K562 (cell line): ENCODE data around the gene HYPK. TPM values are rescaled to one million over a fixed set of nuclear protein-coding genes. Genes with fewer than 3 reads are reported as not detected.
A peak's percentile ranks its signal among the peaks of the same experiment; 100 is the strongest.

Experiments used
- ASH1L ChIP-seq: fragments of 450-650 bp; IDR thresholded peaks from 2 replicates; pipeline ENCODE4 v1.6.1; 2018; ENCODE audit warnings: borderline replicate concordance, mild to moderate bottlenecking, low read depth; ENCODE audit not compliant: partially characterized antibody
- CBX1 ChIP-seq: sonication (generic); IDR thresholded peaks from 2 replicates; pipeline ENCODE4 v1.6.1; 2016; ENCODE audit warnings: antibody characterized with exemption, low read depth, mild to moderate bottlenecking
- DNMT1 ChIP-seq: fragments of 450-650 bp; IDR thresholded peaks from 2 replicates; pipeline ENCODE4 v1.6.1; 2016; ENCODE audit warnings: antibody characterized with exemption, mild to moderate bottlenecking
- ELF2 ChIP-seq: fragments of 250-450 bp; sonication (Bioruptor Pico); IDR thresholded peaks from 2 replicates; pipeline ENCODE4 v1.5.0; 2021; ENCODE audit warnings: mild to moderate bottlenecking
- GABPA ChIP-seq: fragments of 200-800 bp; sonication (Bioruptor generic); conservative IDR thresholded peaks from 2 replicates; pipeline ENCODE4 v1.6.1; 2016; ENCODE audit warnings: low read depth, missing genetic modification characterization, missing compliant biosample characterization
- HMG20B ChIP-seq: fragments of 250-450 bp; sonication (Bioruptor Pico); IDR thresholded peaks from 2 replicates; pipeline ENCODE4 v1.5.0; 2021; ENCODE audit warnings: mild to moderate bottlenecking
- MAFG ChIP-seq: fragments of 450-650 bp; conservative IDR thresholded peaks from 2 replicates; pipeline ENCODE4 v1.6.1; 2016; ENCODE audit warnings: missing genetic modification characterization, missing compliant biosample characterization
- NBN ChIP-seq: fragments of 450-650 bp; IDR thresholded peaks from 2 replicates; pipeline ENCODE4 v1.6.1; 2016; ENCODE audit warnings: low read depth, mild to moderate bottlenecking
- PHF8 ChIP-seq: fragments of 200-600 bp; sonication (generic); IDR thresholded peaks from 2 replicates; pipeline ENCODE4 v1.6.1; 2012; ENCODE audit warnings: mixed run types, mild to moderate bottlenecking, inconsistent platforms, low read length, moderate library complexity, borderline replicate concordance
- POLR2H ChIP-seq: IDR thresholded peaks from 2 replicates; pipeline ENCODE4 v1.6.1; 2016; ENCODE audit warnings: missing genetic modification characterization, low read depth, mild to moderate bottlenecking, control low read depth, missing compliant biosample characterization, moderate library complexity
- RNF2 ChIP-seq: sonication (generic); IDR thresholded peaks from 2 replicates; pipeline ENCODE4 v1.6.1; 2016
- TAF1 ChIP-seq: IDR thresholded peaks from 2 replicates; pipeline ENCODE4 v1.6.1; 2011; ENCODE audit warnings: mild to moderate bottlenecking, low read length, moderate library complexity; ENCODE audit not compliant: insufficient read depth, control insufficient read depth, severe bottlenecking; ENCODE audit errors: extremely low read depth
- TARDBP ChIP-seq: fragments of 450-650 bp; IDR thresholded peaks from 2 replicates; pipeline ENCODE4 v1.6.1; 2016
- TBP ChIP-seq: optimal IDR thresholded peaks from 2 replicates; pipeline ENCODE3; 2011; ENCODE audit warnings: low read depth, low read length, improper control_type of control experiment
- TOE1 ChIP-seq, 2 experiments: fragments of 450-650 bp in 1 of 2; sonication (generic) in 1 of 2; formaldehyde crosslinking in 1 of 2; IDR thresholded peaks; 2 replicates each; pipeline versions ENCODE4 v1.7.1 to v1.8.0; 2016 to 2022; ENCODE audit warnings: borderline replicate concordance in 2 of 2, mild to moderate bottlenecking in 2 of 2, antibody characterized with exemption in 1 of 2, inconsistent platforms in 1 of 2, low read depth in 1 of 2, missing genetic modification reagents in 1 of 2, moderate library complexity in 1 of 2
- XRCC5 ChIP-seq: fragments of 200-400 bp; formaldehyde crosslinking; IDR thresholded peaks from 2 replicates; pipeline ENCODE4 v1.6.1; 2017; ENCODE audit warnings: low read depth, mild to moderate bottlenecking, low read length
- ZBTB7A ChIP-seq: IDR thresholded peaks from 2 replicates; pipeline ENCODE4 v1.6.1; 2011; ENCODE audit warnings: low read depth, mild to moderate bottlenecking, low read length, moderate library complexity, borderline replicate concordance; ENCODE audit not compliant: control insufficient read depth
- ZNF197 ChIP-seq: fragments of 200-800 bp; sonication (Bioruptor generic); IDR thresholded peaks from 2 replicates; pipeline ENCODE4 v1.6.1; 2016; ENCODE audit warnings: low read depth, missing genetic modification characterization, missing compliant biosample characterization
- ZNF263 ChIP-seq: sonication (generic); formaldehyde crosslinking; IDR thresholded peaks from 2 replicates; pipeline ENCODE4 v1.8.0; 2022; ENCODE audit warnings: mild to moderate bottlenecking, missing genetic modification reagents, borderline replicate concordance
- ZNF316 ChIP-seq: fragments of 450-650 bp; IDR thresholded peaks from 2 replicates; pipeline ENCODE4 v1.6.1; 2016
- polyA plus RNA-seq, 8 experiments: library from polyadenylated mRNA; depleted of rRNA in 4 of 8; stranded (reverse) in 5 of 8; unstranded in 3 of 8; fragments of >200 nt; fragmentation: Nextera tagmentation in 2 of 8; fragmentation: Illumina TruSeq in 1 of 8; extraction: Ambion mirVana in 2 of 8; extraction: Trizol in 1 of 8; gene quantifications; 2 replicates each; pipeline versions ENCODE4 v1.2.1 to v1.2.3, GENCODE V29; 2011 to 2014; ENCODE audit warnings: inconsistent platforms in 1 of 8, missing spikeins in 1 of 8
- total RNA-seq, 7 experiments: library from RNA; depleted of rRNA in 6 of 7; stranded (reverse); fragments of >200 nt in 6 of 7; fragmentation: Illumina TruSeq in 2 of 7; extraction: Trizol in 2 of 7; gene quantifications; 2 replicates each; pipeline versions ENCODE4 v1.2.1 to v1.2.3, GENCODE V29; 2011 to 2021; ENCODE audit warnings: low replicate concordance in 1 of 7
- TF ChIP-seq, protein P1 (sequence below), 2 experiments: fragments of 450-650 bp in 1 of 2; sonication (generic) in 1 of 2; formaldehyde crosslinking in 1 of 2; IDR thresholded peaks in 1 of 2; conservative IDR thresholded peaks in 1 of 2; 2 replicates each; pipeline versions ENCODE4 v1.6.1 to v1.8.1; 2016 to 2023; ENCODE audit warnings: mild to moderate bottlenecking in 2 of 2, moderate library complexity in 2 of 2, inconsistent platforms in 1 of 2, missing genetic modification reagents in 1 of 2
- TF ChIP-seq, protein P2 (sequence below): sonication (generic); formaldehyde crosslinking; IDR thresholded peaks from 2 replicates; pipeline ENCODE4 v1.8.0; 2022; ENCODE audit warnings: mild to moderate bottlenecking, missing genetic modification reagents
- TF ChIP-seq, protein P3 (sequence below): sonication (generic); IDR thresholded peaks from 2 replicates; pipeline ENCODE4 v1.6.1; 2016
- TF ChIP-seq, protein P4 (sequence below): fragments of 250-450 bp; sonication (Bioruptor Pico); IDR thresholded peaks from 2 replicates; pipeline ENCODE4 v1.8.0; 2022; ENCODE audit warnings: moderate library complexity, mild to moderate bottlenecking, inconsistent platforms

Gene HYPK
- total and polyA plus RNA-seq, 9 of the 15 experiments (the other 6 are each of a cell fraction or from before 2014, with no cell fraction given): 7.2 to 28.0 (median 21.1) TPM

DNA sequence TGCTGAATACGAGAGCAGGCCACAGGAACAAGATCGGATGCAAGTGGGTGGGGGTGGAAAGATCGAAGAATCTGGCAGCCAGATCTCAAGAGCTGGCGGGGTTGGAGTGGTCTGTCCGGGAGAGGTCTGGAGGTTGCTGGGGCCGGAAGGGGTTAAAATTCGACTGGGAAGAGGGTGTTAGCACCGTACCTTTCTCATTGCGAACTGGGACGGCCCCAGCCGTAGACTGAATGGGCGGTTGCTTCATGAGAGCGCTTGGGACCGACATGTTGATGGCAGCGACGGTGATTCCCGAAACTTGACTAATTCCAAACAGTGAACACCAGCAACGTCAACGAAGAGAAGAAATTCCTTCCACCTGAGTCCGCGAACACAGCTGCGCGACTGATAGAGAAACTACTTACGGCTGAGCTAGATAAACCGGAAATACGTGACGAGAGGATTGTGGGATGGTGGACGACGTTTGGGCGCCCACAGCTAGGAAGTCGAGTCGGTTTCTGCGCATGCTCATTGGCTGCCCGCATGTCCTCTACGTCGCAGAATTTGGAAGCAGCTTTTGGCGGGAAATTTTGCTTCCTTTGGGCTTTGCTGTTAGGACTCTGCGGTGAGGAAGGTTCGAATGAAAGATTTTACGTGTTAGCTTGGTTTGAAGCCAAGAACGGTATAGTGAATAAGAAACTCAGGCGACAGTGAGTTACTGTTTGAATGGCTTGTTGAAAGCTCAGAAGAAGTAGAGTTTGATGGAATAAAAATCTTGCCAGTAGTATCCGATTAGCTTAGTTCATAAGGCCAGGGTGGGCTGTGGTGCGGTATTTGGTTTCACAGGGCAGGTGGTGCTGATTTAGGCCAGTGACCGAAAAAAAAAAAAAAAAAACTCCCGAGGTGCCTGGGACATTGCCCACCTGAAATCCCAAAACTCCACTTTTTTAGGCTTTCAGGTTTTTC lies 24.2 kb downstream of the HYPK start, which contains the start of gene MFAP1 (continued):
- TF ChIP-seq, protein P1, sequence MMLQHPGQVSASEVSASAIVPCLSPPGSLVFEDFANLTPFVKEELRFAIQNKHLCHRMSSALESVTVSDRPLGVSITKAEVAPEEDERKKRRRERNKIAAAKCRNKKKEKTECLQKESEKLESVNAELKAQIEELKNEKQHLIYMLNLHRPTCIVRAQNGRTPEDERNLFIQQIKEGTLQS (IDR thresholded peaks at IDR 0.05): no peak
- TF ChIP-seq, protein P1 (CRISPR knock-in tag; conservative IDR thresholded peaks at IDR 0.05): peak; percentile 67; the same call in 1 of the 2 replicates
- TF ChIP-seq GABPA (tag) (peak; percentile 95), TBP (peak; percentile 94), TAF1 (peak; percentile 94), MAFG (0 out of 2 replicates have a peak, but pooled peaks have one; percentile 4), TOE1 (IDR thresholded peaks at IDR 0.05; ENCODE audit: borderline replicate concordance) (peak; percentile 67), TOE1 (CRISPR knock-in tag; IDR thresholded peaks at IDR 0.05; ENCODE audit: borderline replicate concordance, low read depth) (0 out of 2 replicates have a peak, but pooled peaks have one; percentile 21), CBX1 (no peak), ZBTB7A (peak; percentile 38; the same call in 1 of the 2 replicates), XRCC5 (peak; percentile 45; the same call in 1 of the 2 replicates), RNF2 (peak; percentile 92), TARDBP (peak; percentile 24; the same call in 1 of the 2 replicates), ZNF316 (peak; percentile 42; the same call in 1 of the 2 replicates), PHF8 (peak; percentile 78; the same call in 1 of the 2 replicates), ZNF197 (CRISPR knock-in tag) (peak; percentile 81), NBN (peak; percentile 88; the same call in 1 of the 2 replicates), DNMT1 (no peak), HMG20B (CRISPR knock-in tag) (no peak), ASH1L (peak; percentile 45), ZNF263 (no peak), POLR2H (tag) (peak; percentile 94), ELF2 (peak; percentile 92)
- TF ChIP-seq, protein P2, sequence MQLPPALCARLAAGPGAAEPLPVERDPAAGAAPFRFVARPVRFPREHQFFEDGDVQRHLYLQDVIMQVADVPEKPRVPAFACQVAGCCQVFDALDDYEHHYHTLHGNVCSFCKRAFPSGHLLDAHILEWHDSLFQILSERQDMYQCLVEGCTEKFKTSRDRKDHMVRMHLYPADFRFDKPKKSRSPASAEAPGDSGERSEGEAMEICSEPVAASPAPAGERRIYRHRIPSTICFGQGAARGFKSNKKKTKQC (CRISPR knock-in tag): peak; percentile 76
- TF ChIP-seq, protein P3, sequence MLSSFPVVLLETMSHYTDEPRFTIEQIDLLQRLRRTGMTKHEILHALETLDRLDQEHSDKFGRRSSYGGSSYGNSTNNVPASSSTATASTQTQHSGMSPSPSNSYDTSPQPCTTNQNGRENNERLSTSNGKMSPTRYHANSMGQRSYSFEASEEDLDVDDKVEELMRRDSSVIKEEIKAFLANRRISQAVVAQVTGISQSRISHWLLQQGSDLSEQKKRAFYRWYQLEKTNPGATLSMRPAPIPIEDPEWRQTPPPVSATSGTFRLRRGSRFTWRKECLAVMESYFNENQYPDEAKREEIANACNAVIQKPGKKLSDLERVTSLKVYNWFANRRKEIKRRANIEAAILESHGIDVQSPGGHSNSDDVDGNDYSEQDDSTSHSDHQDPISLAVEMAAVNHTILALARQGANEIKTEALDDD: no peak
- TF ChIP-seq, protein P4, sequence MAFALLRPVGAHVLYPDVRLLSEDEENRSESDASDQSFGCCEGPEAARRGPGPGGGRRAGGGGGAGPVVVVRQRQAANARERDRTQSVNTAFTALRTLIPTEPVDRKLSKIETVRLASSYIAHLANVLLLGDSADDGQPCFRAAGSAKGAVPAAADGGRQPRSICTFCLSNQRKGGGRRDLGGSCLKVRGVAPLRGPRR: no peak
